OCI-LY1 (cell line): ENCODE results near the gene PHKA2.

Source experiments
- CTCF ChIP-seq: fragments of 200-600 bp; sonication (generic), shearing (Covaris generic); IDR thresholded peaks from 2 replicates; pipeline ENCODE4 v1.5.1; 2017; ENCODE audit warnings: mild to moderate bottlenecking, antibody characterized with exemption, low read length, moderate library complexity, mixed read lengths
- EZH2 ChIP-seq: fragments of 200-600 bp; sonication (generic), shearing (Covaris generic); IDR thresholded peaks from 2 replicates; pipeline ENCODE4 v1.8.0; 2017; ENCODE audit warnings: borderline replicate concordance, mixed run types, mild to moderate bottlenecking, antibody characterized with exemption, low read length, moderate library complexity, mixed read lengths

- TF ChIP-seq CTCF (no peak), EZH2 (no peak)
Measured at GRCh38 chrX:18949944-18950301, 34.0 kb downstream of the PHKA2 start.
